COLO668 (cell line): ENCODE data around the gene OR8B4.
"Not testable (repeated sequence)": the region's sequence is repeated elsewhere in the genome, so short reads cannot be mapped to it uniquely, and the experiment has no call there.

Experiments
- DNase-seq: peaks from one replicate; lab custom pipeline; 2025; ENCODE audit not compliant: unreplicated experiment; lab: John Stamatoyannopoulos, UW

The OR8B4 gene

GRCh38 chr11:124424384-124424921, at the start of gene OR8B4:
Gene OR8B4 (minus strand): TSS chr11:124424871. CDS start chr11:124424871, 0 bp downstream.
- no peak for DNase-seq

GRCh38 chr11:124474079-124474478, 49.4 kb upstream of the OR8B4 start:
- DNase-seq, result no peak

- DNase-seq, result no peak
These were observed 48.8 kb upstream of the OR8B4 start for GRCh38 chr11:124473476-124473875.

- no peak for DNase-seq
These were observed 46.0 kb upstream of the OR8B4 start for GRCh38 chr11:124470561-124471227.

- no peak for DNase-seq
These were observed 42.8 kb upstream of the OR8B4 start for GRCh38 chr11:124467381-124467927.

- no peak for DNase-seq
These were observed 40.7 kb upstream of the OR8B4 start for GRCh38 chr11:124465368-124465767.

- DNase-seq, result no peak
These were observed 39.3 kb upstream of the OR8B4 start for GRCh38 chr11:124463990-124464389.

GRCh38 chr11:124463324-124463723, 38.7 kb upstream of the OR8B4 start:
- no peak for DNase-seq

GRCh38 chr11:124460459-124460858, 35.8 kb upstream of the OR8B4 start:
- DNase-seq, result no peak

- DNase-seq, result not testable (repeated sequence)
These were observed 34.7 kb upstream of the OR8B4 start for GRCh38 chr11:124459379-124459778.

GRCh38 chr11:124454552-124454951, 29.9 kb upstream of the OR8B4 start:
- DNase-seq, result no peak

- no peak for DNase-seq
These were observed 22.2 kb upstream of the OR8B4 start for GRCh38 chr11:124446916-124447315.

- DNase-seq, result no peak
These were observed 21.0 kb upstream of the OR8B4 start, which contains the start of gene OR8B8 for GRCh38 chr11:124445646-124446150. Gene OR8B8 (minus strand): TSS chr11:124445696. CDS start chr11:124441085, 4,611 bp downstream.

GRCh38 chr11:124442847-124443246, 18.2 kb upstream of the OR8B4 start:
- no peak for DNase-seq

GRCh38 chr11:124442442-124442841, 17.8 kb upstream of the OR8B4 start:
- no peak for DNase-seq

GRCh38 chr11:124441519-124441918, 16.8 kb upstream of the OR8B4 start:
- DNase-seq, result no peak

- no peak for DNase-seq
These were observed 16.4 kb upstream of the OR8B4 start for GRCh38 chr11:124441081-124441480.

- DNase-seq, result no peak
These were observed 15.9 kb upstream of the OR8B4 start for GRCh38 chr11:124440608-124441007.

GRCh38 chr11:124434699-124435098, 10.0 kb upstream of the OR8B4 start:
- DNase-seq, result no peak

GRCh38 chr11:124429599-124429998, 4.9 kb upstream of the OR8B4 start:
- DNase-seq, result no peak

- no peak for DNase-seq
These were observed 3.6 kb downstream of the OR8B4 start for GRCh38 chr11:124421043-124421442.

GRCh38 chr11:124415356-124415923, 9.2 kb downstream of the OR8B4 start:
- no peak for DNase-seq
